Duodenal mucosa (tissue), 2 donors: ENCODE data around the gene INHBB.

Experiments used
- H3K27ac ChIP-seq: one replicate; pipeline ENCODE4 v1.7.0; 2013; ENCODE audit warnings: low read depth, low read length
- H3K27me3 ChIP-seq, 2 donors: one replicate each; pipeline ENCODE4 v1.7.0; 2013; ENCODE audit warnings: low read length in 2 of 2, control low read depth in 1 of 2; ENCODE audit not compliant: insufficient read depth in 2 of 2, control insufficient read depth in 1 of 2
- H3K36me3 ChIP-seq, 2 donors: one replicate each; pipeline ENCODE4 v1.7.0; 2013; ENCODE audit warnings: low read length in 2 of 2, control low read depth in 1 of 2; ENCODE audit not compliant: insufficient read depth in 2 of 2, control insufficient read depth in 1 of 2
- H3K4me1 ChIP-seq, 2 donors: one replicate each; pipeline ENCODE4 v1.7.0; 2013; ENCODE audit warnings: low read length in 2 of 2, control low read depth in 1 of 2; ENCODE audit not compliant: insufficient read depth in 2 of 2, control insufficient read depth in 1 of 2
- H3K4me3 ChIP-seq, 2 donors: one replicate each; pipeline ENCODE4 v1.7.0; 2013; ENCODE audit warnings: low read length in 2 of 2, low read depth in 1 of 2
- H3K9ac ChIP-seq, 2 donors: one replicate each; pipeline ENCODE4 v1.7.0; 2013; ENCODE audit warnings: low read length in 2 of 2, low read depth in 1 of 2
- H3K9me3 ChIP-seq, 2 donors: one replicate each; pipeline ENCODE4 v1.7.0; 2013; ENCODE audit warnings: low read length in 2 of 2, control low read depth in 1 of 2; ENCODE audit not compliant: control insufficient read depth in 1 of 2

The INHBB gene

DNA sequence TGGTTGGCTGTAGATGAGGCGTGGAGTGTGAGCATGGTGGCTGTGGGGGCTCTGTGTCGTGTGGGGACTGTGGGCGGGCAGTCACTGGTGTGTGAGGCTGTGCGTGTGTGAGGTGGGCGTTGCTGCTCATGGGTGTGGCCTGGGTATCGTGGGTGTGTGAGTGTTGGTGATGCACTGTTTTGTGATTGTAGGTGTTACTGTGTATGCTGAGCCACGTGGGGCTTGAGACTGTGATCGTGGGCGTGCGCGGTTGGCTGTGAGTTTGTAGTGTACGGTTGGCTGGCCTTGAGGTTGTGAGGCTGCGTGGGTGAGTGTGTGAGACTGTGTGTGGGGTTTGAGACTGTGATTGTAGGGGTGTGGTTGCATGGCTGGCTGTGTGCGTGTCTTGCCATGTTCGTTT, 8.5 kb downstream of the INHBB start:
- no peak overlapping the region for H3K4me3 ChIP-seq
- no peak overlapping the region for H3K9ac ChIP-seq
- H3K27me3 ChIP-seq = peaks cover 9 to 10% of the 10 kb centered on the region in 2 donors
- no peaks in the 10 kb centered on the region for H3K36me3 ChIP-seq
- no peaks in the 10 kb centered on the region for H3K4me1 ChIP-seq
- H3K9me3 ChIP-seq = no peaks in the 10 kb centered on the region
- no peak overlapping the region for H3K27ac ChIP-seq

DNA sequence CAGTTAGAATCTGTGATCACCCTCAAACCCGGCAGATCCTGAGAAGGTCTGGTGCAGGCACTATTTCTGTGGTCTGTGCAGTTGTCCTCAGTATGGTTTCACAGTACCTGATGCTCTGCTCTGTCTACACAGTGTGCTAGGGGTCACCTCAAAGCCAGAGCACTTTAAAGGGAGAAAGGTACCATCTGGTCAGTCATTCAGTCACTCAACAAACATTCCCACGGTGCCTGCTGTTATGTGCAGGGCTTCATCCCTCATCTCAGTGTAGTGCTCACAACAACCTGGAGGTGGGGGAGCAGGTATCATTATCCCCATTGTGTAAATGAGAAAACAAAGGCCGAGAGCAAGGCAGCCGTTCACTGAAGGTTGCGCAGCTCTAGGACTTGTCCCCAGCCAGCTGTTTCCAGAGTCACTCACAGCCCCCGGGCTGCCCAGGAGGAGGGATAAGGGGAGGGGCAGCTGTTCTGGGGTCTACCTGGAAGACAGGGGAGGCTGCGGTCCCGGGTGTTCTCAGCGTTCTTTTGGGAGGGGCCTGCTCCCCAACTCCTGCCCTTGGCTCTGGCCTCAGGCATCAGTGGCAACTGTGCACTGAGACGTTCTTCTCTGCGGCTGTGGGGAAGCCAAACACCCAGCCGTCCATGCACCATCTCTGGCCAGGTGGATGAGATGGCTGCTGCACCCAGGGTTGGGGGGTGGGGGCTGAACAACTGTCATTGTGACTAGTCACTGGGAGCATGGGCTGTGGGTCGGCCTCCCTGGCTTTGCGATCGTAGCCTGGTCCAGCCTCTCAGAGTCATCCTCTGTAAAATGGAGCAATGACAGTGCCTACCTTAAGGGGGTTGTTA, 9.2 kb downstream of the INHBB start:
- Histone ChIP-seq H3K36me3 (no peaks in the 10 kb centered on the region), H3K27me3 (peaks cover 9 to 11% of the 10 kb centered on the region in 2 donors), H3K4me3 (no peak overlapping the region), H3K4me1 (no peaks in the 10 kb centered on the region), H3K9me3 (no peaks in the 10 kb centered on the region), H3K9ac (no peak overlapping the region), H3K27ac (no peak overlapping the region)

DNA sequence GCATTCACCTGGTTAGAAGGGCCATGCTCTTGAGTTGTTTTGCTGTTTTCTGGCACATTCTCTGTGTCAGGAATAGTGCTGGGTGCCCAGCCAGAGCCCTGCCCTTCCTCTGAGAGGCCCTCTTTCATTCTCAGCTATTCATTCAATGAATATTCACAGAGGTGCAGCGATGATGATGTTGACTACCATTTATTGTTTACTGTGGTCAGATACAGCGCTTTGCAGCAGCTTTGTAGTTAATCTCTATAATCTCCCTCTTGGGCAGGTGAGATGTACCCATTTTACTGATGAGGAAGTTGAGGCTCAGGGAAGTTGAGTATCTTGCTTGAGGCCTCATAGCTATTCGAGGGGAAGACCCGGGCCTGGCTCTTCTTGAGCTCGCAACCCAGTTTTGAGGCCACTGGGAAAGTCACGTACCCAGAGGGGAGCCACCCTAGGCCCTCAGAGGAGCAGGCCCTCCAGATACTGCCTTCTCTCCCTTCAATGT, 9.9 kb downstream of the INHBB start:
- Histone ChIP-seq H3K36me3 (no peaks in the 10 kb centered on the region), H3K9ac (no peak overlapping the region), H3K9me3 (no peaks in the 10 kb centered on the region), H3K27ac (no peak overlapping the region), H3K4me3 (no peak overlapping the region), H3K4me1 (no peaks in the 10 kb centered on the region), H3K27me3 (peaks cover 9 to 11% of the 10 kb centered on the region in 2 donors)

DNA sequence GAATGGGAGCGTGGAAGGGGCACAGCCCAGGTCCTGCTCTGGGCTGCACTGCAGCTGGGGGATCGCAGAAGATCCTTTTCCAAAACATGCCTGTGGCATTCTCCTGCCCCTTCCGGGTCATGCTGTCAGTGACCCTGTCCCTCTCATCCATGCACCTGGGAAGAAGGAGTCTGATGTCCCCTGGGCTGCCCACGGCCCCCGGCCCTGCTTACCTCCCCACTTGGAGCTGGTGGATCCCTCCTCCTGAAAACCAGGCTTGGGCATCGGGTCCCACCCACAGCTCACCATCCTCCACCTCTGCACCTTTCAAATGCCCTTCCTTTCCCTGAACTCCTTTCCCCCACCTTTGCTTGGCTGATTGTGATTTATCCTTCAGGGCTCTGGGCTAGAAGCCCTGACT, 11.8 kb downstream of the INHBB start:
- Histone ChIP-seq H3K4me1 (no peaks in the 10 kb centered on the region), H3K36me3 (no peaks in the 10 kb centered on the region), H3K27ac (no peak overlapping the region), H3K4me3 (no peak overlapping the region), H3K27me3 (peaks cover 9 to 11% of the 10 kb centered on the region in 2 donors), H3K9ac (no peak overlapping the region), H3K9me3 (no peaks in the 10 kb centered on the region)

DNA sequence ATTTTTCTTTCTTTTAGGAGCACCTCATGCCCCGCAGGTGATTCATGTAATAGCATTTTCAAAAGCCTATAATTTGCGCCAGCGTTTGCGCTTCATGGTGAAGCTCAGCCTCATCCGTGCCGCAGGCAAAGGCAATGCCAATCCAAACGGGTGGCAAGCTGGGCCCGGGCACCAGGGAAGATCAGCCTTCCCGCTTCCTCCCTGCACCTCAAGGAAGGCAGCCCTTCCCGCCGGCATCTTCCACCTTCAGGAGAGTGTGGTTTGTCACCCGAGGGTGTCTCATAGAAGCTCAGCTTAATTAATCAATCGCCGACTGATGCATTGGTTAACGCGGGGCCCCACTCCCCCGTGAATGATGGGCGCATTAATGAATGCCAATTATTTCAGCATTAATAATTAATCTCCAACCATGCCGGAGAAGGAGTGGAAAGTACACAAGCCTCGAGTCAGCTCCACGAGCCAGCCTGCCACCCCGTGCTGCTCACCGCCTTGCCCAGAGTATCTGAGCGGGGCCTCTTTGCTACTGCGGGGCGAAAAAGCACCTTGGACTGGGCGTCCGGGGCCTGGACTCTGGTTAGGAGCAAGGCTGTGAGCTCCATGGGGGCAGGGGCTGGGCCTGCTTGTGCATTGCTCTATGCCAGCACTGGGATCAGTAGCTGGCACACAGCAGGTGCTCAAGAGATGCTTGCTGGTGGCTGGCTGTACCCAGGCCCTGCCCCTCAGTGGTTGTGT, 13.0 kb downstream of the INHBB start:
- H3K9me3 ChIP-seq = no peaks in the 10 kb centered on the region
- H3K4me1 ChIP-seq = no peaks in the 10 kb centered on the region
- no peak overlapping the region for H3K4me3 ChIP-seq
- H3K9ac ChIP-seq = no peak overlapping the region
- H3K36me3 ChIP-seq = no peaks in the 10 kb centered on the region
- H3K27me3 ChIP-seq = peaks cover 9 to 11% of the 10 kb centered on the region in 2 donors
- H3K27ac ChIP-seq = no peak overlapping the region

DNA sequence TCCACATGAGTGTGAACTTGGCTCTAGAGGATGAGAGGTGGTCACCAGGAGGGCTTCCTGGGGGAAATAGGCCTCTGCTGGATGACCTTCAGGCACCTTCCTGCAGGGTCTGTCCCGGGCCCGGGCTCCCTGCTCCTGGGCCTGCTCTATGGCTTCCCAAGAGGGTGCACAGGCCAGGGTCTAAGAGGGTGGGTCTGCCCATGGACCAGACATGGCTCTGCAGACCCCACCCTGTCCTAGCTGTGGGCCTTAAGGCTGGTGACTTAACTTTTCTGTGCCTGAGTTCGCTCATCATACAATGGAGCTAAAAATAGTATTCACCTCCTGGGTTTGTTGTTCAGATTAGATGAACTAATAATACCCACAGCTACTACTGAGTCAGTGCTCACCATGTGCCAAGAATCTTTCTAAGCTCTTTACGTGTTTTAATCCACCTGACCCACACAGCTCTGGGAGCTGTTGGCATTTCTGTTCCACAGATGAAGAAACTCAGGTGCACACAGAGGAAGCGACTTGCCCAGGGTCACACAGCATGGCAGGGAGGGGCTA, 14.4 kb downstream of the INHBB start:
- Histone ChIP-seq H3K9me3 (no peaks in the 10 kb centered on the region), H3K27ac (no peak overlapping the region), H3K4me1 (no peaks in the 10 kb centered on the region), H3K27me3 (peaks cover 6 to 8% of the 10 kb centered on the region in 2 donors), H3K36me3 (no peaks in the 10 kb centered on the region), H3K9ac (no peak overlapping the region), H3K4me3 (no peak overlapping the region)

DNA sequence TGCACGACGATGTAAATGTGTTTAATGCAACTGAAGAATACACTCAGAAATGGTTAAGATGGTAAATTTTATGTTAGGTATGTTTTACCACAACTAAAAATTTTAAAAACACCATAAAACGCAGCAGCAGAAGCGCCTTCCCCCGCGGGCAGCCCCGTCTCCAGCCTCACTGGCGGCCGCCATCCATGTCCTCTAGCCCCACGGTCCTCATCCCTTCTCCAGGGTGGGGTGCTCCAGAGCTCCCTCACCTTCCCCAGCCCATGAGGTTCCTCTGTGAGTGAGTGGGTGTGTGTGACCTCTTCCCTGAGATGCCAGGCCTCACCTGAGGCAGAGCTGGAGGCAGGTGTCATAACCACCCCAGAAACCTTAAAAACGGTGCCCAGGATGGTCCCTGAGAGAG, 17.0 kb downstream of the INHBB start:
- H3K9me3 ChIP-seq = no peaks in the 10 kb centered on the region
- no peaks in the 10 kb centered on the region for H3K36me3 ChIP-seq
- H3K27me3 ChIP-seq = peaks cover 2 to 8% of the 10 kb centered on the region in 2 donors
- no peak overlapping the region for H3K9ac ChIP-seq
- no peak overlapping the region for H3K27ac ChIP-seq
- no peak overlapping the region for H3K4me3 ChIP-seq
- H3K4me1 ChIP-seq = no peaks in the 10 kb centered on the region

DNA sequence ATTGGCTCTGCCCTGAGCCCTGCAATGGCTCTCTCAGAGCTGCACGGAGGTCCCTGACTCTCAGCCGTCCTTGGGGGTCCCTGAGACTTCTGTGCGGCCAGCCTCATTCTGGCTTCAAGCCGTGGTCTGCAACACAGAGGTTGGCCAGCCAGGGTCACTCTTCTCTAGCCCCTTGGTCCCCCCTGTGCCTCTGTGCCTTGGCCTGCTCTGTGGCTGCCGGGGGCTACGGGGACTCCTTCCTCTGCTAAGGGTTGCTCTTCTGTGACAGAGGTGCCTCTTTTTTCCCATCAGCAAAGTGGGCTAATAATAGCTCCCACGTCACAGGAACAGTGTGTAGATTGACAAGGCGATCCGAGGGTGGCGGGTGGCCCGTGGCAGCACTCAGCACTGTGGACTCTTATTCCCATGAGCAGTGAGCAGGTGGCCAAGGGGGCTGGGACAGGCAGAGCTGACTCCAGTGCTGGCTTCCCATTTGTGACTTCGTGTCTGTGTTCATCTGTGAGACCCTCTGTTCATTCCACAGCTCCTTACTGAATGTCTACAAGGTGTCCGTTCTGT, 19.4 kb downstream of the INHBB start:
- H3K9me3 ChIP-seq = no peaks in the 10 kb centered on the region
- H3K4me1 ChIP-seq = no peaks in the 10 kb centered on the region
- no peaks in the 10 kb centered on the region for H3K27me3 ChIP-seq
- no peak overlapping the region for H3K9ac ChIP-seq
- H3K36me3 ChIP-seq = no peaks in the 10 kb centered on the region
- no peak overlapping the region for H3K4me3 ChIP-seq
- H3K27ac ChIP-seq = no peak overlapping the region

DNA sequence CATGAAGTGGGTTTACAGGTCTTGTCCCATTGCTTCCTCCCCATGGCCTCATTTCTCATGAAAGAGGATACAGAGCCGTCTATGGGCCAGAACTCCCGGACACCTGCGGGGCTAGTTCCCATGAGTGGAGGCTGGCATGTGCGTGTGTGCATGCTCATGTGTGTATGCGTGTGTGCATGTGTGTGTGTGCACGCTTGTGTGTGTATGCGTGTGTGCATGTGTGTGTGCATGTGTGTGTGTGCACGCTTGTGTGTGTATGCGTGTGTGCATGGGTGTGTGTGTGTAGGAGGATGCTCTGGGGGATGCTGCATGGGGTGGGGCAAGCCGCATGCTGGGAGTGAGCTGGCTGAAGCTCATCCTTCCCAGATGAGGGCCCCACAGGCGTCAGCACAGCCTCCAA, 20.8 kb downstream of the INHBB start:
- Histone ChIP-seq H3K4me1 (no peaks in the 10 kb centered on the region), H3K36me3 (no peaks in the 10 kb centered on the region), H3K27me3 (no peaks in the 10 kb centered on the region), H3K27ac (no peak overlapping the region), H3K9ac (no peak overlapping the region), H3K9me3 (no peaks in the 10 kb centered on the region), H3K4me3 (no peak overlapping the region)

DNA sequence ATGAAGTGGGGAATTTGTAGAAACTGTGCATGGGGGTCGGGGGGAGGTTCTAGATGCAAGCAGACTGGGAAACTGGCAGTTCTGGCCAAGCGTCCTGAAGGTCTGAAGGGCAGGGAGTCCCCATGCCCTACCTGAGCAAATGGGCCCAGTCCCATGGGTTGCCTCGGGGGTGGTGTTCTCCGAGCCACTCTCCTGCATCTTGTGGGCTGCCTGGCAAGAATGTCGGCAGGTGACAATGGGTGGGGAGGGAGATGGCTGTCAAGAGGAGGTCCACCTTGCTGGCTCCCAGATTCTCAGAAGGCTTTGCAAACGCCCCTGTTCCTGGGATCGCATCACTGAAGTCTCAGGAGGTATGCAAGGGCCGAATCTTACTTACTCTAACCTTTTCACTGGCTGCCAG, 21.3 kb downstream of the INHBB start:
- Histone ChIP-seq H3K9ac (no peak overlapping the region), H3K9me3 (no peaks in the 10 kb centered on the region), H3K27ac (no peak overlapping the region), H3K4me3 (no peak overlapping the region), H3K36me3 (no peaks in the 10 kb centered on the region), H3K4me1 (no peaks in the 10 kb centered on the region), H3K27me3 (no peaks in the 10 kb centered on the region)
